GM20000 (cell line): ENCODE measurements around the gene ABHD8.

Experiments used
- DNase-seq: peaks from one replicate; pipeline ENCODE4 v3.0.0; 2012; ENCODE audit warnings: low spot score
- TF ChIP-seq, protein P1 (sequence below): IDR thresholded peaks from 2 replicates; pipeline ENCODE4 v1.5.1; 2012; ENCODE audit warnings: mild to moderate bottlenecking, control low read depth; ENCODE audit errors: extremely low read depth, missing control alignments

Gene ABHD8

DNA sequence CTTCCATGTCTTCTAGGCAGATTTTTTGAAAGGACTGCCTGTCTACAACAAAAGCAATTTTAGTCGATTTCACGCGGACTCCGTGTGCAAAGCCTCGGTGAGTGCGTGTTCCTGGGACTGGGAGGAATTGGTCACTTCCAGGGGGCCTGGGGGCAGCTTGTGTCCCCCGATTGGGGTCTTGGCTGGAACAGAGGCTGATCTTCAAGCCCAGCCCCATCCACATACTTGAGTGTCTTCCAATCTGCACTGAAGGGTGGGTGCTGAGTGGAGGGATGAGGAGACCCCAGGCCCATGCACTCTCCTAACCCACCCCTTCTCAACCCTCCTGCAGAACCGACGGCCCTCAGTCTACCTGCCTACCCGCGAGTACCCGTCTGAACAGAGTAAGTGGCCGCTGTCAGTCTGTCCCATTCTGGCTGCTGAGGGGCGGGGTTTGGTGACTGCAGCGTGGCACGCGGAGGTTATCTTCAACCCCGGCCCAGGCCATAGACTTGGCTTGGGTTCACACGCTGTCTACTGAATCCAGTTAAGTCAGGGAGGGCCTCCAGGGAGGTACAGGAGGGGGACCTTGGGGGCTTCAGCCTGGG, 10.9 kb upstream of the ABHD8 start:
- no peak for DNase-seq
- TF ChIP-seq, protein P1, sequence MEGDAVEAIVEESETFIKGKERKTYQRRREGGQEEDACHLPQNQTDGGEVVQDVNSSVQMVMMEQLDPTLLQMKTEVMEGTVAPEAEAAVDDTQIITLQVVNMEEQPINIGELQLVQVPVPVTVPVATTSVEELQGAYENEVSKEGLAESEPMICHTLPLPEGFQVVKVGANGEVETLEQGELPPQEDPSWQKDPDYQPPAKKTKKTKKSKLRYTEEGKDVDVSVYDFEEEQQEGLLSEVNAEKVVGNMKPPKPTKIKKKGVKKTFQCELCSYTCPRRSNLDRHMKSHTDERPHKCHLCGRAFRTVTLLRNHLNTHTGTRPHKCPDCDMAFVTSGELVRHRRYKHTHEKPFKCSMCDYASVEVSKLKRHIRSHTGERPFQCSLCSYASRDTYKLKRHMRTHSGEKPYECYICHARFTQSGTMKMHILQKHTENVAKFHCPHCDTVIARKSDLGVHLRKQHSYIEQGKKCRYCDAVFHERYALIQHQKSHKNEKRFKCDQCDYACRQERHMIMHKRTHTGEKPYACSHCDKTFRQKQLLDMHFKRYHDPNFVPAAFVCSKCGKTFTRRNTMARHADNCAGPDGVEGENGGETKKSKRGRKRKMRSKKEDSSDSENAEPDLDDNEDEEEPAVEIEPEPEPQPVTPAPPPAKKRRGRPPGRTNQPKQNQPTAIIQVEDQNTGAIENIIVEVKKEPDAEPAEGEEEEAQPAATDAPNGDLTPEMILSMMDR: no peak

- TF ChIP-seq, protein P1: no peak
- no peak for DNase-seq
Observed at GRCh38 chr19:17312189-17313113, 9.2 kb upstream of the ABHD8 start.

DNA sequence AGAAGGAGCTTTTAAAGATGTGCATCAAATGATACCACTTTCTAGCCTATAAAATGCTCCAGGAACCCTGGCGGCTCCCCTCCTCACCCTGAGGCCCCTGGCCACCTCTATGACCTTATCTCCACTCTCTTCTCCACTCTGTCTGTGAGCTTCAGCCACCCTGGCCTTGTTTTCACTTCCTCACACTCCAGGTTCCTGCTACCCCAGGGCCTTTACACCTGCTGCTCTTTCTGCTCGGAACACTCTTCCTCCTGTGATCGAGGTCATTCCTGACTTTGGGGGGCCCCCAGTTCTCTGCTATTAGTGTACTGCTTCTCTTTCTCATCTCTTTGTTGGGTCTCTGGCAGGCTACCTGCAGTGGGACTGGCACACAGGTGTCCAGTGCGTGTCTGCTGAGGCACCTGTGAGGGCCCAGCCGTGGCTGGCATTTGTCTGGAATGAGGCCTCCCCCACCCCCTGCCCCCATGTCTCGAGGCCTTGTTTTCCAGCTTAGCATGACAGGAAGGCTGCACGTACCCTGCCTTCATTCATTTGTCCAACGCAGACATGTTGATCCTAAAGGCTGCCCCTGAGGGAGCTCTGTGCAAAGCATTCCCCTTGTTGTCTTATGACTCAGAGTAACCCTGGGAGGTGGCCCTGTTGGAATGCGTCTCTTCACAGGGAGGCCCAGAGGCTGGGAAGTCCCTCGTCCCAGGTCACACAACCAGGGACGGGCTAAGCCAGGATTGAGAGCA, 8.4 kb upstream of the ABHD8 start:
- TF ChIP-seq, protein P1: no peak
- DNase-seq: no peak

DNA sequence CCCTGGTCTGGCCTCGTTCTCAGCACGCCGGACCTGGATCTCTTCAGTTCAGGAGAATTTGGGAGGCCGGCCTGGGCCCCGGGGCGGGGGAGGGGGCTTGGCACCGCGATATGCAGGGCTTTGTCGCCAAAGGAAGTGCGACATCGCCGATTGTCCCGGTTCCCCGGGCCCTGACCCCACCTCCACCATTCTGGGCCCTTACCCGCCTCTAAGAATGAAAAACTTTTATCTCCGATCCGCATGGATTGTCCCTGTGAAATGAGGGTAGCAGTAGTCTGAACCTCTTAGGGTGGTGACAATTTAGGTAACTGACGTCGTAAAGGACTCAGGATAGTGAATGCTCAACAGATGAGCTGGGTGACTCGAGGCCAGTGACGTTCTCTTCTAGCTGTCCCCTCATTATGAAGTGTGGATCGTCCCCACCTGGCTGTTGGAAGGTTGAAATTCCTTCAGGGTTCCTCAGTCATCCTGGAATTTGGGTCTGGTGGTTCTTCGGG, 6.8 kb upstream of the ABHD8 start:
- TF ChIP-seq, protein P1: no peak
- no peak for DNase-seq

DNA sequence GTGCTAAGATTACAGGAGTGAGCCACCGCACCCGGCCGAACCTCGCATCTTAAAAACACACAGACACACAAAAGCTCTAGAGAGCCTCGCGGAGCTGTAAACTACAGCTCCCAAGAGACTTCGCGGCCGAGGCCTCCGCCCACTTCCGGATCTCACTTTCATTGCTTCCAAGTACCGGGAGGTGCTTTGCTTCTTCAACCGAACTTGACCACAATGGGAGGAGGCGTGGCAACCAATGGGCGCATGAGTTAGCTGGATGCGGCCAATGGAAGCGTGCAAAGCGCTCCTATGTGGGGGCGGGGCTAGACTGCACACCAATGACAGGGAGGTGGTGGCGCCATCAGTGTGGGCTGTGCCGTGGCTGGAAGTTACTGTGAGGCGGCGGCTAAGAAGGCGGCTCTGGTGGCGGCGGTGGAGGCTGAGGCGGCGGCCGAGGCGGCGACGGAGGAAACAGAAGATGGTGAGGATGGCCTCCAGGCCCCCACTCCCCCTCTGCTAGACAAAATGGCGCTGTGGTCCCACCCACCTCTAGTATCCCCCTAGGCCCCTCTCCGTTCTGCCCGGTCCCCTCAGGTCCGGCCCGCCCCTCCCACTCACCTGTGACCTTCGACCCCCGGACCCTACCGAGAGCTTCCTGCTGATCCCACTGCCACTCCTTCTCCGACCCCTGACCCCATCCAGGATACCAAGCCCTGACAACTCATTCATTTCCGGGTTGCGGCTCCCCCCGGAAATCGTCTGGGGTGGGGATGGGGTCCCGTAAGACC, 6.2 kb upstream of the ABHD8 start, which contains the start of gene DDA1:
TSS of gene DDA1 (plus strand) at position 366 of the 767 bp plus-strand sequence. CDS start at position 458, 92 bp downstream.
- peak; percentile 97 for DNase-seq
- TF ChIP-seq, protein P1: no peak

DNA sequence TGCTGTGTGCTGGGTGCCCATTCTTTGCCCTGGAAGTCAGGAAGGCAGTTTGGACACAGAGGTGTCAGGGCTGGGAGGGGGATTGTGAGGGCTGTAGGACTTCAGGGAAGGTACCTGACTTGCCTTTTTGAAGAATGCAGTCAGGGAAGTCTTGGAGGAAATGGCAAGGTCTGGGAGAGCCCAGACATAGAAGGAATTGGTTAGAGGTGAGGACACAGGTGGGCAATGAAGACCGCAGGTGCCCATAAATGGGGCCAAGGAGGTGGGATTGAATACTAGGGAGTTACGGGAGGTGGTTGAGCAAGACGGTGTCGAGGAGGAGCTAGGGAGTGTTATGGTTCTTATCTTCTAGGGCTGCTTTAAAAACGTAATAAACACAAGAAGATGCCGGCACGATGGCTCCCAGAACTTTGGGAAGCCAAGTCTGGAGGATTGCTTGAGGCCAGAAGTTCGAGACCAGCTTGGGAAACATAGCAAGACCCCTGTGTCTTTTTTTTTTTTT, 4.7 kb upstream of the ABHD8 start:
- TF ChIP-seq, protein P1: no peak

More for the DNA sequence above, 4.7 kb upstream of the ABHD8 start:
- no peak for DNase-seq
